ENCODE data around the gene FLOT2. TPM values are rescaled to one million over a fixed set of nuclear protein-coding genes. Genes with fewer than 3 reads are reported as not detected.
"Not testable (repeated sequence)": the region's sequence is repeated elsewhere in the genome, so short reads cannot be mapped to it uniquely, and the experiment has no call there.

FLOT2 gene
- total RNA-seq, 1 experiment from 2014 or later: 27.6 TPM

- DNase-seq (ENCODE audit: low read depth): no peak
These were observed 1.6 kb downstream of the FLOT2 start for GRCh38 chr17:28895794-28896447.

GRCh38 chr17:28893248-28894183 is 4.0 kb downstream of the FLOT2 start:
- DNase-seq (ENCODE audit: low read depth): not testable (repeated sequence)

- DNase-seq (ENCODE audit: low read depth): no peak
These were observed 5.5 kb downstream of the FLOT2 start for GRCh38 chr17:28892024-28892423.

GRCh38 chr17:28891201-28891600 is 6.3 kb downstream of the FLOT2 start:
- DNase-seq (ENCODE audit: low read depth): no peak

GRCh38 chr17:28889996-28890395 is 7.5 kb downstream of the FLOT2 start:
- DNase-seq (ENCODE audit: low read depth): no peak

GRCh38 chr17:28888832-28889231 is 8.7 kb downstream of the FLOT2 start:
- DNase-seq (ENCODE audit: low read depth): no peak

- DNase-seq (ENCODE audit: low read depth): no peak
These were observed 9.6 kb downstream of the FLOT2 start for GRCh38 chr17:28887871-28888471.

GRCh38 chr17:28885951-28886350 is 11.6 kb downstream of the FLOT2 start:
- DNase-seq (ENCODE audit: low read depth): no peak

- no peak for DNase-seq (ENCODE audit: low read depth)
These were observed 12.2 kb downstream of the FLOT2 start for GRCh38 chr17:28885363-28885762.

GRCh38 chr17:28883967-28884702 is 13.4 kb downstream of the FLOT2 start:
- DNase-seq (ENCODE audit: low read depth): no peak

- DNase-seq (ENCODE audit: low read depth): no peak
These were observed 15.2 kb downstream of the FLOT2 start for GRCh38 chr17:28882154-28882895.

- DNase-seq (ENCODE audit: low read depth): no peak
These were observed 15.9 kb downstream of the FLOT2 start for GRCh38 chr17:28881533-28882056.

- no peak for DNase-seq (ENCODE audit: low read depth)
These were observed 17.0 kb downstream of the FLOT2 start for GRCh38 chr17:28880572-28880945.

- DNase-seq (ENCODE audit: low read depth): no peak
These were observed 17.5 kb downstream of the FLOT2 start for GRCh38 chr17:28879886-28880571.

GRCh38 chr17:28878981-28879380 is 18.6 kb downstream of the FLOT2 start:
- DNase-seq (ENCODE audit: low read depth): peak; percentile 40

GRCh38 chr17:28878158-28878910 is 19.2 kb downstream of the FLOT2 start:
- DNase-seq (ENCODE audit: low read depth): peak; percentile 40

GRCh38 chr17:28877150-28877711 is 20.3 kb downstream of the FLOT2 start:
- not testable (repeated sequence) for DNase-seq (ENCODE audit: low read depth)

GRCh38 chr17:28875848-28876550 is 21.5 kb downstream of the FLOT2 start:
- DNase-seq (ENCODE audit: low read depth): no peak

GRCh38 chr17:28874750-28875149 is 22.8 kb downstream of the FLOT2 start:
- DNase-seq (ENCODE audit: low read depth): no peak
